Ascending aorta (tissue), 2 donors: Measurements from ENCODE around the gene TBXT. TPM values are rescaled to one million over a fixed set of nuclear protein-coding genes. Genes with fewer than 3 reads are reported as not detected.

Experiments used
- DNase-seq, 2 donors: peaks; one replicate each; pipeline ENCODE4 v3.0.0-alpha.2; 2019; ENCODE audit warnings: low spot score in 2 of 2
- H3K27ac ChIP-seq, 2 donors: fragments of 200-600 bp; sonication (generic); one replicate each; pipeline ENCODE4 v1.5.1; 2016 to 2017; ENCODE audit warnings: mild to moderate bottlenecking in 1 of 2
- H3K27me3 ChIP-seq: fragments of 200-600 bp; sonication (generic); one replicate; pipeline ENCODE4 v1.5.1; 2017
- H3K36me3 ChIP-seq, 2 donors: fragments of 200-600 bp; sonication (generic); one replicate each; pipeline ENCODE4 v1.5.1; 2016
- H3K4me1 ChIP-seq, 2 donors: fragments of 200-600 bp; sonication (generic); one replicate each; pipeline ENCODE4 v1.5.1; 2016 to 2017; ENCODE audit warnings: mild to moderate bottlenecking in 1 of 2
- H3K4me3 ChIP-seq, 2 donors: fragments of 200-600 bp; sonication (generic); one replicate each; pipeline ENCODE4 v1.5.1; 2016 to 2017; ENCODE audit warnings: mild to moderate bottlenecking in 1 of 2
- H3K9me3 ChIP-seq, 2 donors: fragments of 200-600 bp; sonication (generic); one replicate each; pipeline ENCODE4 v1.5.1; 2016
- intact Hi-C: fragments of 100-400 bp; cut with DNase I; formaldehyde crosslinking; loops from one replicate; pipeline ENCODE4 v1.15.1; 2023
- total RNA-seq: library from RNA; depleted of rRNA; stranded (reverse); fragments of >200 nt; gene quantifications from one replicate; pipeline ENCODE4 v1.1.0, GENCODE V29; 2016
- TF ChIP-seq, protein P1 (sequence below), 3 experiments: fragments of 200-600 bp in 2 of 3; fragments of 450-650 bp in 1 of 3; sonication (generic) in 2 of 3; IDR thresholded peaks; one replicate each; pipeline ENCODE4 v1.5.1; 2016 to 2019; ENCODE audit warnings: antibody characterized with exemption in 3 of 3, mild to moderate bottlenecking in 1 of 3, moderate library complexity in 1 of 3

TBXT gene
- total RNA-seq, 1 donor from 2014 or later, result not detected

- H3K9me3 ChIP-seq, result no peaks in the 10 kb centered on the region
- no peak overlapping the region for H3K27ac ChIP-seq
- TF ChIP-seq, protein P1, sequence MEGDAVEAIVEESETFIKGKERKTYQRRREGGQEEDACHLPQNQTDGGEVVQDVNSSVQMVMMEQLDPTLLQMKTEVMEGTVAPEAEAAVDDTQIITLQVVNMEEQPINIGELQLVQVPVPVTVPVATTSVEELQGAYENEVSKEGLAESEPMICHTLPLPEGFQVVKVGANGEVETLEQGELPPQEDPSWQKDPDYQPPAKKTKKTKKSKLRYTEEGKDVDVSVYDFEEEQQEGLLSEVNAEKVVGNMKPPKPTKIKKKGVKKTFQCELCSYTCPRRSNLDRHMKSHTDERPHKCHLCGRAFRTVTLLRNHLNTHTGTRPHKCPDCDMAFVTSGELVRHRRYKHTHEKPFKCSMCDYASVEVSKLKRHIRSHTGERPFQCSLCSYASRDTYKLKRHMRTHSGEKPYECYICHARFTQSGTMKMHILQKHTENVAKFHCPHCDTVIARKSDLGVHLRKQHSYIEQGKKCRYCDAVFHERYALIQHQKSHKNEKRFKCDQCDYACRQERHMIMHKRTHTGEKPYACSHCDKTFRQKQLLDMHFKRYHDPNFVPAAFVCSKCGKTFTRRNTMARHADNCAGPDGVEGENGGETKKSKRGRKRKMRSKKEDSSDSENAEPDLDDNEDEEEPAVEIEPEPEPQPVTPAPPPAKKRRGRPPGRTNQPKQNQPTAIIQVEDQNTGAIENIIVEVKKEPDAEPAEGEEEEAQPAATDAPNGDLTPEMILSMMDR (IDR thresholded peaks at IDR 0.05), result no peak
- no peak overlapping the region for H3K4me3 ChIP-seq
- no peaks in the 10 kb centered on the region for H3K4me1 ChIP-seq
- no peak for DNase-seq
- no peaks in the 10 kb centered on the region for H3K36me3 ChIP-seq
- intact Hi-C loops, result no loop called here
- H3K27me3 ChIP-seq, result no peaks in the 10 kb centered on the region
These were observed 1.9 kb downstream of the TBXT start for GRCh38 chr6:166165558-166166313.

- H3K4me1 ChIP-seq, result no peaks in the 10 kb centered on the region
- H3K4me3 ChIP-seq, result no peak overlapping the region
- no peaks in the 10 kb centered on the region for H3K36me3 ChIP-seq
- no peaks in the 10 kb centered on the region for H3K27me3 ChIP-seq
- intact Hi-C loops, result no loop called here
- TF ChIP-seq, protein P1 (IDR thresholded peaks at IDR 0.05), result no peak
- H3K9me3 ChIP-seq, result no peaks in the 10 kb centered on the region
- no peak overlapping the region for H3K27ac ChIP-seq
- DNase-seq, result no peak
These were observed 4.9 kb downstream of the TBXT start for GRCh38 chr6:166162599-166163342.

GRCh38 chr6:166157930-166158617, 9.6 kb downstream of the TBXT start:
- no peaks in the 10 kb centered on the region for H3K36me3 ChIP-seq
- no peak overlapping the region for H3K4me3 ChIP-seq
- TF ChIP-seq, protein P1 (IDR thresholded peaks at IDR 0.05), result no peak
- no peaks in the 10 kb centered on the region for H3K4me1 ChIP-seq
- intact Hi-C loops, result no loop called here
- no peaks in the 10 kb centered on the region for H3K27me3 ChIP-seq
- H3K27ac ChIP-seq, result no peak overlapping the region
- DNase-seq, result no peak
- no peaks in the 10 kb centered on the region for H3K9me3 ChIP-seq

DNA sequence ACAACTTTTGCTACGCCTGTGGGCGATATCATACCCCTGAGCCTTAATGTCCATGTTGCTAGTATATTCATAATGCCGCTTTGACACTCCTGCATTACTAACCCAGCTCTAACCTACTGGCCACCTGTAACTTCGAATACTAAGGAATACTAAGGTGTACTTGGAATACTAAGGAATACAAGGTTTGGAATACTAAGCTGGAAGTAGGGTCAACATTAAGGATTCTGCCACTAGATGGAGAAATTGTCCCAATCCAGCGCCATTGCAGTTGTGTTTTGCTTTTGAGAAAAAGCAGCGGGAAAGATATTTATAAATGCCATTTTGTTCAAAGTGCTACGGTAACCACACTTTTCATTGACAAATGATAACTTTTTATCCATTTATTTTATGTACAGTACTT, 10.7 kb downstream of the TBXT start:
- Histone ChIP-seq H3K27me3 (no peaks in the 10 kb centered on the region), H3K36me3 (no peaks in the 10 kb centered on the region), H3K4me3 (no peak overlapping the region), H3K4me1 (no peaks in the 10 kb centered on the region), H3K27ac (no peak overlapping the region), H3K9me3 (no peaks in the 10 kb centered on the region)
- intact Hi-C loops, result no loop called here
- no peak for DNase-seq
- TF ChIP-seq, protein P1 (IDR thresholded peaks at IDR 0.05), result no peak

GRCh38 chr6:166153966-166154365, 13.7 kb downstream of the TBXT start:
- intact Hi-C loops, result no loop called here
- DNase-seq, result no peak
- Histone ChIP-seq H3K9me3 (peaks cover 0 to 12% of the 10 kb centered on the region in 2 donors), H3K4me1 (no peaks in the 10 kb centered on the region), H3K36me3 (no peaks in the 10 kb centered on the region), H3K4me3 (no peak overlapping the region), H3K27ac (no peak overlapping the region), H3K27me3 (no peaks in the 10 kb centered on the region)
- TF ChIP-seq, protein P1 (IDR thresholded peaks at IDR 0.05), result no peak
